Measurements from ENCODE around the gene S100B.

The S100B gene

GRCh38 chr21:46557919-46558392 lies 46.9 kb downstream of the S100B start:
- no peak for DNase-seq

- no peak for DNase-seq
These were observed 47.4 kb downstream of the S100B start for GRCh38 chr21:46557469-46557868.

DNA sequence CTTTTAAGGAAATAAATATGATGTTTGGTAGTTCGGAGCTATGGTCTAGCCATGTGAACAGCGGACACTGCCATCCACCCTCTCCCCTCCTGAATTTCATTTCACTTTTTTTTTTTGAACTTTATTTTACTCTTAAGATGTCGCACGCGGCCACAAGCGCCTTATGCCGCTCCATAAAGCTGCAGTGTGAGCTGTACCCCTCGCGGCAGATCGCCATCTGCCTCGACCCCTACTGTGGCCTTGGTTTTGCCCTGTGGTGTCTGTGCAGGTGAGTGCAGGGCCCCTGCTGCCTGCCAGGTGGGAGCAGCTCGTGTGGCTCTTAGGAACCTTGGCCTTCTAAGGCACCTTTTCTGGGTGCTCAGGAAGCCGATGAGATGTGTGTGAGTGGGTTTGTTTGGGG lies 48.1 kb downstream of the S100B start:
- no peak for DNase-seq

DNA sequence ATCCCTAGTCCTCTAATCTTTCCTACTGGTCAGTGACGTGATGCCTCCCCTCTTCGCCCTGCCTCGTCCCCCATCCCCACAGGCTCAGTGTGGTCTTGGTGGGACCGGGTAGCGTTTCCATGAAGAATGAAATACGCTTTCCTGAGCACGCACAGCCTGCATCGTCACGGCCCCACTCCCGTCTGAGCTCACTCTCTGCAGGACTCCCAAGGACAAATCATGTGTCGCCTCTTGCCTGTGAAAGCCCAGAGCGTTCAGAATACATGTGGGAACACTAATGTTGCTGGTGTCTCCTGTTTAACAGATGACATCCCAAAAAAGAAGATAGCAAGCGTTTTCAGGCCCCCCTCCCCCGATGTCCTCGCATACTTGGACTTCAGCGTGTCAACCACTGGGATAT lies 49.2 kb downstream of the S100B start:
- no peak for DNase-seq

DNA sequence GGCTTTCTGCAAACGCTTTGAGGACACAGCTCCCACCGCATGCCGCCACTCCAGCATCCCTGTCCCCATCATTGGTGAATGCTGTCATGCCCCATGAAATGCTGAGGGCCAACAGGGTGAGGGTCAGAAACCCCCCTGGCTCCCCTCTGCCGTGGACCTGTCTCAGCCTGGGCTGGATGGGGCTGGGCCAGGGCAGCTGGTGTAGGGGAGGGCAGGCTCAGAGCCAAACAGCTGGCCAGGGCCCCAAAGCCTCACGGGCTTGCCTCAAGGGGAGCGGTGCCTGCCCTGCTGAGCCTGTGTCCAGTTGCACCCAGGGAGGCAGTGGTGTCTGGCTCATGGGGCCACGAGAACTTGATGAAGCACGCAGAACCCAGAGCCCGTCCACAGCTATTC lies 49.7 kb downstream of the S100B start:
- no peak for DNase-seq

DNA sequence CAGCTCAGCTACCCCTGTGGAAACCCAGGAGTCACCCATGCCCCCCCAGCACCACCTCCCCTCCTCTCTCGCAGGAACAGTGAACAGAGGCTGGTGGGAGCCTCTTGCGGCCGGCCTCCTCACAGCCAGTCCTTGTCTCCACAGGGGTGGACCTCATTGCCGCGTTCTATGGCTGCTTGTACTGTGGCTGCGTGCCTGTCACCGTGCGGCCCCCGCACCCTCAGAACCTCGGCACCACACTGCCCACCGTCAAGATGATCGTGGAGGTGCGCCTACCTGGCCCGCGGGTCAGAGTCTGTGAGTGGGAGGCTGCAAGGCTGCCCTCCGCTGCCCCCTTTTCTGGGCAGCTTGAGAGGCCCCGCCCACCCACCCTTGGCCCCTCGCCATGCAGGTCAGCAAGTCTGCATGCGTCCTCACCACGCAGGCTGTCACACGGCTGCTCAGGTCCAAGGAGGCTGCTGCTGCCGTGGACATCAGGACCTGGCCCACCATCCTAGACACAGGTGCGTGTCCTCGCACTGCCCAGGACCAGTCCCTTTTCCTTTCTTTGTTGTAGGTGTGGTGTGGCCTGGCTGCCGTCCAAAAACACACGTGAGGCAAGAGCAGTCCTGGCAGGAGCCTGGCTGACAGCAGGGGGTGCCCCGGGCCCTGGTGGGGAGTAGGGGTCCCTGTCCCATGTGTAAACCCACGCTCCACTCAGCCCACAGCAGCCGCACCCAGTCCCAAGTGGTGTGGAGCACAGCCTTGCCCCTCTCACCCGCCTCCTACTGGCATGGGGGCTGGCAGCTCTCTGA lies 50.3 kb downstream of the S100B start:
- no peak for DNase-seq

- no peak for DNase-seq
These were observed 50.9 kb downstream of the S100B start for GRCh38 chr21:46553993-46554392.

DNA sequence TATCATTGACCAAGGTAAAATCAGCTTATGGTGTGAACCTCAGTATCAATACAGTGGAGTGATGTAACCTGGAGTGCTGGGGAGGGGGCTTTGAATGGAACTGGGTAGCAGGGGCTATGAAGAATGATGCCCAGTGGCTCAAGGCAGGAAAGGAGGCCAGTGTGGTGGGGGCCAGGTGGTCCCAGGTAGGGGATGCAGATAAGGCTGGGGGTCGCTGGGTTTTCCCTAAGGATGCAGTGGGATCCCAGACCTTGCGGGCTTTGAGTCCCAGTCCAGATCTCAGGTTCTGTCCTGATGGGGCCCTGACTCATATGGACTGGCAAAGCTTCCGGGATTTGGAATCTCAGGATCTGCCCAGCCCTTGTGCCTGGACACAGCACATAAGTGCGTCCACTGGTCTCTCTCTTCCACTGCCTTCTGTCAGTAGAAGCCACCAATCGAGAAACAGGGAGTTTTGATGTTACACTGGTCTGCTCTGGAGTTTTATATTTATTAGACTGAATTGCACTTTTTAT lies 52.0 kb downstream of the S100B start:
- DNase-seq = no peak

DNA sequence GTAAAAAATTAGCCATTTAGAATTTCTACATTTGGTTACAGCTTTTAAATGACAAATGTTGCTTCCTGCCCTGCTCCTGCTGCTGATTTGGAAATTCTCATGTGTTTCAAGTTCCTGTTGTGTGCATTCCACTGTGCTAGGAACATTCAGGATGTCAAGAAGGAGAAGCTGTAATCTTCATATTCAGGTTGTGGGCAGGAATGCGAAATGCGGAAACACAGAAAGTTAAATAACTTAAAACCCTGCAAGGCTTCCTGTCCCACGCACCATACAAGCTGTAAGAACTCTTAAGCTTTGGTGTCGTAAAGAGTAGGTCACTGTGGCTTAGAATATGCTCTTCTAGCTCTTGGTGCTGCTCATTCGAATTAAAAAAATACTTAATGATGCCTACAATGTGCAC lies 52.6 kb downstream of the S100B start:
- no peak for DNase-seq

- no peak for DNase-seq
These were observed 53.1 kb downstream of the S100B start for GRCh38 chr21:46551636-46552241.

DNA sequence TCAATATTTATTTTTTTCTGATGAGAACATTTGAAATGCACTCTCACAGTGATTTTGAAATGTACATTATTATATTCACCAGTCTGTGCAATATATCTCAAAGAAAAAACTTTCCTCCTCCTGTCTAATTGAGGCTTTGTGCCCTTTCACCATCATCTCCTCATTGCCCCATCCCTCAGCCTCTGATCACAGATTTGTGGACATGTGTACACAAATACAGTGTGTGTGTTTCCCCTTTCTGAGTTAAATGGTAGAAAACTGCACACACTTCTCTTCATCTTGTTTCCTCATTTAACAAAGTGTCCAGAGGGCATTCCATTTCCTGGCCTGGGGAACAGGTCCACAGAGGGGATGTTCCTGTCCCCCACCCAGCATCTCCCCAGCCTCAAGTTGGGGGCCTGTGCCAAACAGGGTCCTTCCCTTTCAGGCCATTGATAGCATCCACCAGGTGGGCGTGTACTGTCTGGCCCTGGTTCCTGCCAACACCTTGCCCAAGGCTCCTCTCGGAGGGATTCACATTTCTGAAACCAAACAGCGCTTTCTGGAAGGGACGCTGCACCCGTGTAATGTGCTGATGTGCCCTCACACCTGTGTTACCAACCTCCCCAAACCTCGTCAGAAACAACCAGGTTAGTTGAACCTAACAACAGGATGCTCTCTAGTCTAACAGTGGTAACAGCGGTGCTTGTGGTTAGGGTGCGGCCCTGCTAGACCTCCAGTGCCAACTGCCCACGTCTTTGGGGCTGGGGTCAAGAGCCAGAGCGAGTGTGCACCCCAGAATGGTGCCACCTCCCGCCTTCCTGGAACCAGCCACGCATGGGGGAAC lies 54.6 kb downstream of the S100B start:
- DNase-seq = no peak

DNA sequence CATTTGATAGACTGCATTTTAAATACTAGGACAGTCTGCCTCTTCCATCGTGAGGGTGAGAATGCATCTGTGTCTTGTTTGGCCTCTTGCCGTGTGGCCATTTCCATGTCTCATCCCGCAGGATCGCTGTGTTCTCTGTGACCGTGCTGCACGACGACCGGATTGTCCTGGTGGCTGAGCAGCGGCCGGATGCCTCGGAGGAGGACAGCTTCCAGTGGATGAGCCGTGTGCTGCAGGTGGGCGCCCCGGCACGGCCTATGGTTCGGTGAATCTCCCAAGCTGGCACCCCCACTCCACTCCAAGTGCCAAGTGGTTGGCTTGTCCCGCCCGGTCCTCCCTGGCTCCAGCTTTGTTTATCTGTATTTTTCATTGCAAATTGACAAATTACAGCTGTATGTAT lies 55.2 kb downstream of the S100B start:
- DNase-seq = no peak
